ENCODE data around the gene GPR37L1. TPM values are rescaled to one million over a fixed set of nuclear protein-coding genes. Genes with fewer than 3 reads are reported as not detected.

The GPR37L1 gene
- total and polyA plus RNA-seq, 2 experiments from 2014 or later = 0.03 TPM; not detected in 1

DNA sequence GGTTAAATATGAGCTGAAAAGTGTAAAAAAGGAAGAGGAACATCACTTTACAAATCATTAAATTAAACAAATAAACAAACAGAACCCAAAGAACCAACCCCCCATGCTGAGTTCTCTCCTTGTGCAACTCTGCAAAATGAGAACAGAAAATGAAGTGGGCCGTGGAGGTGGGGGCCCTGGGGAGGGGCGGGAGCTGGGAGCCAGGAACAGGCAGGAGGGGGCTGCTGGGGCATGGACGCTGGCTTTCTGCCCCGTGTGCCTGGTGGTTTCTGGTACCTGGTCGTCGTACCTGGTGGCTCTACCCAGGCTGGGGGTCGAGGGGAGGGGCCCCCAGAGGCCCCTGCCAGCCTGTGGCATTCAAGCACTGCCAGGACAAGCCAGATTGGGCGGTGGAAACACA is 10.8 kb downstream of the GPR37L1 start:
- Histone ChIP-seq H3K9me2 (ENCODE audit: insufficient read depth) (no peaks in the 10 kb centered on the region), H3K79me2 (ENCODE audit: insufficient read depth) (peaks cover 5% of the 10 kb centered on the region; the same call in 1 of the 2 replicates), H2AFZ (no peak overlapping the region), H3K4me1 (ENCODE audit: insufficient read depth) (no peaks in the 10 kb centered on the region), H3K9me3 (ENCODE audit: low read depth) (no peaks in the 10 kb centered on the region), H3K4me3 (no peak overlapping the region), H3K9ac (no peak overlapping the region), H3K27me3 (replicated peaks; ENCODE audit: insufficient read depth) (no peaks in the 10 kb centered on the region), H3K27ac (no peak overlapping the region), H3K36me3 (ENCODE audit: low read depth) (peaks cover 4% of the 10 kb centered on the region; the same call in 1 of the 2 replicates), H3K4me2 (ENCODE audit: unreplicated experiment) (no peak overlapping the region), H3F3A (ENCODE audit: insufficient read depth) (no peaks in the 10 kb centered on the region; the same call in 1 of the 2 replicates), H4K20me1 (ENCODE audit: insufficient read depth) (no peaks in the 10 kb centered on the region)
- TF ChIP-seq EZH2 (IDR thresholded peaks at IDR 0.05; ENCODE audit: insufficient read depth, poor library complexity, severe bottlenecking) (no peak), EZH2phosphoT487 (IDR thresholded peaks at IDR 0.05; ENCODE audit: insufficient read depth, low read depth) (no peak)
- in situ Hi-C loops (cut with MboI) = no loop called here
- 62 to 70% methylated on average over 5 to 8 of the region's 8 CpGs for WGBS, 2 experiments (ENCODE audit: low coverage in 1 of 2, low lambda C conversion rate in 2 of 2, missing lambda C conversion rate in 2 of 2)
- DNase-seq = no peak

DNA sequence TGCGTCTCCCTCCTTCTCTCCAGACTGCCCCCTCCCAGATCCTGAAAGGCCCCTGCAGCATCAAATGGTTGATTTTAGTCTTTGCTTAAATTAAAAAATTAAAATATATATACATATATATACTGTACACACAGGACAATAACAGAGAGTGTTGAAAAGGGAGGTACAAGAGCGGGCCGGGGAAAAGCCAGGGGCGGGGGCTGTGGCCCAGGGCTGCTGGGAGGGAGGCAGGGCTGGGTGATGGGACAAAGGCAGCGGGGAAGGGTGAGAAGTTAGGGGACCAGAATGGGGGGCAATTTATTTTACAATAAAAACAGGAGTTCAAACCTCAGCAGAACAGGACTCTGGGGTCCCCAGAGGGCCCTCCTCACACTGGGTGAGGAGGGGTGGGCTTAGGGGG is 11.3 kb downstream of the GPR37L1 start:
- no peak overlapping the region for H3K4me3 ChIP-seq
- no peaks in the 10 kb centered on the region; the same call in 1 of the 2 replicates for H4K20me1 ChIP-seq (ENCODE audit: insufficient read depth)
- in situ Hi-C loops (cut with MboI) = no loop called here

DNA sequence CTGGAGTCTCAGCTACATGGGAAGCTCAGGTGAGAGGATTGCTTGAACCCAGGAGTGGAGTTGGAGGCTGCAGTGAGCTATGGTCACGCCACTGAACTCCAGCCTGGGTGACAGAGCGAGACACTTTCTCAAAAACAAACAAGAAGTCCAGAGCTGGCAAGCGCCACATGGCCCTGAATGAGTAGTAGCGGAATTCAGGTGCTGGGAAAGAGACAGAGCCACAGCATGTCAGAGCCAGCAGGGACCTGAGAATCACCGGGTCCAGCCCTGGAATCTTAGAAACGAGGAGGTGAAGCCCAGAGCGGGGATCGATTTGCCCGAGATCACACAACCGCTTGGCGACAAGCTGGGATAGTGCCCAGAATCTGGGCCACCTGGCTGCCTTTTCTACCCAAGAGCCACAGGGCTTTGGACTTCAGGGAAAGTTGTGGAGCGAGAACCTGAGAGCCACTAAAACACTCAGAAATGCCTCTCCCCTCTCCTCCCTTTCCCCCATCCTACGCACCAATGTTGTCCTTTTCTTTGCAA is 12.0 kb downstream of the GPR37L1 start:
- in situ Hi-C loops (cut with MboI) = no loop called here
- H3K4me3 ChIP-seq = no peak overlapping the region

More for the DNA sequence above, 11.3 kb downstream of the GPR37L1 start:
- TF ChIP-seq EZH2phosphoT487 (IDR thresholded peaks at IDR 0.05; ENCODE audit: insufficient read depth, low read depth) = no peak
- no peak for TF ChIP-seq EZH2 (IDR thresholded peaks at IDR 0.05; ENCODE audit: insufficient read depth, poor library complexity, severe bottlenecking)
- Histone ChIP-seq H3K9me2 (ENCODE audit: insufficient read depth) (no peaks in the 10 kb centered on the region), H3K9me3 (ENCODE audit: low read depth) (no peaks in the 10 kb centered on the region), H2AFZ (no peak overlapping the region), H3K4me1 (ENCODE audit: insufficient read depth) (no peaks in the 10 kb centered on the region), H3K4me2 (ENCODE audit: unreplicated experiment) (no peak overlapping the region), H3K79me2 (ENCODE audit: insufficient read depth) (peaks cover 10% of the 10 kb centered on the region), H3K27me3 (replicated peaks; ENCODE audit: insufficient read depth) (no peaks in the 10 kb centered on the region), H3K36me3 (ENCODE audit: low read depth) (peaks cover 4% of the 10 kb centered on the region; the same call in 1 of the 2 replicates), H3F3A (ENCODE audit: insufficient read depth) (no peaks in the 10 kb centered on the region; the same call in 1 of the 2 replicates), H3K27ac (no peak overlapping the region), H3K9ac (no peak overlapping the region)
- WGBS, 2 experiments (ENCODE audit: low coverage in 1 of 2, low lambda C conversion rate in 2 of 2, missing lambda C conversion rate in 2 of 2) = 93 to 97% methylated on average over 5 of the region's 5 CpGs
- no peak for DNase-seq

DNA sequence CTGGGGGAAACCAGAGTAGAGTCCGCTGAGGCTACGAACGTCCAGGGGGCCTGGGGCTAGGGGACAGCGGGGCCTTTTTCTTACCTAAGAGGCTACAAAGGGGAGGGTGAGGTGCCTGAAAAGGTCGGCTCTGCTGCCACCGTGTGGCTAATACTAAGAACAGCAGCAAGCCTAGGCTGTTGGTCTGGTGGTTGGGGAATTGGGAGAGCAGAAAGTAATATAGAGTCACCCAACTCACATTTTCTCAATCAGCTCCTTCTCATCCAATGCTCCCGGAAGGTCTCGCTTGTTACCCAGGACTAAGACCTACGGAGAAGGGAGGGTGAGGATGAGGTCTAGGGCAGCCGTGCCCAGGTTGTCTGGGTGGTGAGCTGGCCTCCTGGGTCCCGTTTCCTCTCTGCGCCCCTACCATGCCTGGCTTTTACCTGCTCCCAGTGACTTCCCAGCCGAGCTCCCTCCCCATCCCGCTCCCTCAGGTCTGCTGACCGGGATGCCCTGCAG is 12.6 kb downstream of the GPR37L1 start:
- no peaks in the 10 kb centered on the region for H3K9me3 ChIP-seq (ENCODE audit: low read depth)
- H2AFZ ChIP-seq = no peak overlapping the region
- no peaks in the 10 kb centered on the region; the same call in 1 of the 2 replicates for H4K20me1 ChIP-seq (ENCODE audit: insufficient read depth)
- in situ Hi-C loops (cut with MboI) = no loop called here
- TF ChIP-seq EZH2 (IDR thresholded peaks at IDR 0.05; ENCODE audit: insufficient read depth, poor library complexity, severe bottlenecking) (no peak), EZH2phosphoT487 (IDR thresholded peaks at IDR 0.05; ENCODE audit: insufficient read depth, low read depth) (no peak)
- H3K9ac ChIP-seq = no peak overlapping the region
- H3K36me3 ChIP-seq (ENCODE audit: low read depth) = peaks cover 4% of the 10 kb centered on the region; the same call in 1 of the 2 replicates
- H3K4me3 ChIP-seq = no peak overlapping the region
- H3K4me1 ChIP-seq (ENCODE audit: insufficient read depth) = no peaks in the 10 kb centered on the region
- DNase-seq = peak; percentile 78
- H3F3A ChIP-seq (ENCODE audit: insufficient read depth) = no peaks in the 10 kb centered on the region; the same call in 1 of the 2 replicates
- H3K4me2 ChIP-seq (ENCODE audit: unreplicated experiment) = no peak overlapping the region
- H3K9me2 ChIP-seq (ENCODE audit: insufficient read depth) = no peaks in the 10 kb centered on the region
- H3K27me3 ChIP-seq (replicated peaks; ENCODE audit: insufficient read depth) = no peaks in the 10 kb centered on the region
- H3K27ac ChIP-seq = no peak overlapping the region
- H3K79me2 ChIP-seq (ENCODE audit: insufficient read depth) = peaks cover 22% of the 10 kb centered on the region
- WGBS, 2 experiments (ENCODE audit: low coverage in 1 of 2, low lambda C conversion rate in 2 of 2, missing lambda C conversion rate in 2 of 2) = 37% methylated on average over 15 of the region's 15 CpGs

More for the DNA sequence above, 12.0 kb downstream of the GPR37L1 start:
- H2AFZ ChIP-seq = no peak overlapping the region
- TF ChIP-seq EZH2phosphoT487 (IDR thresholded peaks at IDR 0.05; ENCODE audit: insufficient read depth, low read depth) (no peak), EZH2 (IDR thresholded peaks at IDR 0.05; ENCODE audit: insufficient read depth, poor library complexity, severe bottlenecking) (no peak)
- H3K27me3 ChIP-seq (replicated peaks; ENCODE audit: insufficient read depth) = no peaks in the 10 kb centered on the region
- H3K4me2 ChIP-seq (ENCODE audit: unreplicated experiment) = no peak overlapping the region
- H3K9me2 ChIP-seq (ENCODE audit: insufficient read depth) = no peaks in the 10 kb centered on the region
- H3K9me3 ChIP-seq (ENCODE audit: low read depth) = no peaks in the 10 kb centered on the region
- 77 to 81% methylated on average over 13 of the region's 13 CpGs for WGBS, 2 experiments (ENCODE audit: low coverage in 1 of 2, low lambda C conversion rate in 2 of 2, missing lambda C conversion rate in 2 of 2)
- H3K27ac ChIP-seq = no peak overlapping the region
- DNase-seq = no peak
- H3K79me2 ChIP-seq (ENCODE audit: insufficient read depth) = peaks cover 16% of the 10 kb centered on the region
- no peaks in the 10 kb centered on the region; the same call in 1 of the 2 replicates for H3F3A ChIP-seq (ENCODE audit: insufficient read depth)
- H3K36me3 ChIP-seq (ENCODE audit: low read depth) = peaks cover 4% of the 10 kb centered on the region; the same call in 1 of the 2 replicates
- no peaks in the 10 kb centered on the region; the same call in 1 of the 2 replicates for H4K20me1 ChIP-seq (ENCODE audit: insufficient read depth)
- no peaks in the 10 kb centered on the region for H3K4me1 ChIP-seq (ENCODE audit: insufficient read depth)
- H3K9ac ChIP-seq = no peak overlapping the region
